ENCODE data around the gene PRKRIP1. TPM values are rescaled to one million over a fixed set of nuclear protein-coding genes. Genes with fewer than 3 reads are reported as not detected.
A peak's percentile ranks its signal among the peaks of the same experiment; 100 is the strongest.

Gene PRKRIP1
- total RNA-seq, 6 experiments from 2014 or later, result 6.1 to 9.8 (median 8.9) TPM

DNA sequence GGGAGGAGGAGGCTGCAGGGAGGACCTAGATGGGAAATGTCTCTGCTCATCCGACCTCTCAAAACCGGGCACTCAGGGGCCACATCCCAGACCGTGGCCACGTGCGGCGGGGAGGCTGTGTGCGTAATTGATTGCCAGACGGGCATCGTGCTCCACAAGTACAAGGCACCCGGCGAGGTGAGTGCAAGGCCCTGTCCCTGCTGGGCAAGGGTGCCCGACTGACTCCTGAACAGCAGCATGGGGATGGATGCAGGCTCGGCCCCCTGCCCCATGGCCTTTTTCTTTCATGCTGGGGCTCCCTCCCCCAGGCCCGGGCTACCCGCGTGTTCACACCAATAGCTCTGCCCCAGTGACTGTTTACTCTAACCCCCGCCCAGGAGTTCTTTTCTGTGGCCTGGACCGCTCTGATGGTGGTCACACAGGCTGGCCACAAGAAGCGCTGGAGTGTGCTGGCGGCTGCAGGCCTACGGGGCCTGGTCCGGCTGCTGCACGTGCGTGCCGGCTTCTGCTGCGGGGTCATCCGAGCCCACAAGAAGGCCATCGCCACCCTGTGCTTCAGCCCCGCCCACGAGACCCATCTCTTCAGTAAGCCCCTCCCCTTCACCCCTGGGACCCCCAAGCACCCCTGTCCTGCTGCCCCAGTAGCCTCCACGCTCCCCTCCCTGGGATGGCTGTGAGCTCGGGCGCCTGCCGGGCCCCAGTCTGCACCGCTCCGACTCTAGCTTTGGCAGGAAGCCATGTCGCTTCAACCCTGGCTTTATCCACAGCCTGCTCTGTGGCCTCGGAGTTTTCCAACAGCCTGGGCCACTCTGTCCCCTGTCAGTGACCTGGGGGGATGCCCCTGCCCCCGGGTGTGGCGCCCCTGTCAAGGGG lies 72.6 kb downstream of the PRKRIP1 start:
- DNase-seq, result peak; percentile 42 to 81 (median 71)
- H3K27ac ChIP-seq, result peak overlapping the region in 2 of 3 donors; percentile 80 to 83
- H3K36me3 ChIP-seq, result peaks cover 0 to 12% (median 1%) of the 10 kb centered on the region in 4 donors
- TF ChIP-seq POLR2A (IDR thresholded peaks at IDR 0.05), result no peak
- TF ChIP-seq, protein P1, sequence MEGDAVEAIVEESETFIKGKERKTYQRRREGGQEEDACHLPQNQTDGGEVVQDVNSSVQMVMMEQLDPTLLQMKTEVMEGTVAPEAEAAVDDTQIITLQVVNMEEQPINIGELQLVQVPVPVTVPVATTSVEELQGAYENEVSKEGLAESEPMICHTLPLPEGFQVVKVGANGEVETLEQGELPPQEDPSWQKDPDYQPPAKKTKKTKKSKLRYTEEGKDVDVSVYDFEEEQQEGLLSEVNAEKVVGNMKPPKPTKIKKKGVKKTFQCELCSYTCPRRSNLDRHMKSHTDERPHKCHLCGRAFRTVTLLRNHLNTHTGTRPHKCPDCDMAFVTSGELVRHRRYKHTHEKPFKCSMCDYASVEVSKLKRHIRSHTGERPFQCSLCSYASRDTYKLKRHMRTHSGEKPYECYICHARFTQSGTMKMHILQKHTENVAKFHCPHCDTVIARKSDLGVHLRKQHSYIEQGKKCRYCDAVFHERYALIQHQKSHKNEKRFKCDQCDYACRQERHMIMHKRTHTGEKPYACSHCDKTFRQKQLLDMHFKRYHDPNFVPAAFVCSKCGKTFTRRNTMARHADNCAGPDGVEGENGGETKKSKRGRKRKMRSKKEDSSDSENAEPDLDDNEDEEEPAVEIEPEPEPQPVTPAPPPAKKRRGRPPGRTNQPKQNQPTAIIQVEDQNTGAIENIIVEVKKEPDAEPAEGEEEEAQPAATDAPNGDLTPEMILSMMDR (IDR thresholded peaks at IDR 0.05), result no peak
- 57% methylated on average over 10 of the region's 40 CpGs for WGBS (ENCODE audit: insufficient coverage, low coverage, low lambda C conversion rate, missing lambda C conversion rate)
- ATAC-seq, result peak in 2 of 4 donors; percentile 13 to 17
- H3K27me3 ChIP-seq, result no peaks in the 10 kb centered on the region
- intact Hi-C loops (cut with DNase I), result no loop called here
- no peak overlapping the region for H3K4me3 ChIP-seq
- peaks cover 0 to 35% (median 15%) of the 10 kb centered on the region in 4 donors for H3K4me1 ChIP-seq
- H3K9me3 ChIP-seq, result no peaks in the 10 kb centered on the region

GRCh38 chr7:102469351-102469971 lies 73.3 kb downstream of the PRKRIP1 start:
- TF ChIP-seq, protein P1 (IDR thresholded peaks at IDR 0.05), result no peak
- no peak for TF ChIP-seq POLR2A (IDR thresholded peaks at IDR 0.05)
- DNase-seq, result peak; percentile 38 to 58 (median 56)
- intact Hi-C loops (cut with DNase I), result no loop called here

GRCh38 chr7:102469972-102470825 lies 74.0 kb downstream of the PRKRIP1 start:
- H3K4me1 ChIP-seq, result peaks cover 0 to 35% (median 13%) of the 10 kb centered on the region in 4 donors
- peak overlapping the region in 2 of 3 donors; percentile 27 to 34 for H3K4me3 ChIP-seq
- no peaks in the 10 kb centered on the region for H3K9me3 ChIP-seq
- H3K27me3 ChIP-seq, result no peaks in the 10 kb centered on the region
- TF ChIP-seq POLR2A (IDR thresholded peaks at IDR 0.05), result peak; percentile 4
- TF ChIP-seq, protein P1 (IDR thresholded peaks at IDR 0.05), result peak in 1 of 4 donors; percentile 26
- intact Hi-C loops (cut with DNase I), result no loop called here
- DNase-seq (peak; percentile 89 to 95 (median 95)), ATAC-seq (peak; percentile 83 to 86 (median 86))
- H3K36me3 ChIP-seq, result peaks cover 0 to 12% (median 1%) of the 10 kb centered on the region in 4 donors
- peak overlapping the region in 2 of 3 donors; percentile 80 to 83 for H3K27ac ChIP-seq
- WGBS (ENCODE audit: insufficient coverage, low coverage, low lambda C conversion rate, missing lambda C conversion rate), result 15% methylated on average over 8 of the region's 20 CpGs

More at GRCh38 chr7:102469351-102469971, 73.3 kb downstream of the PRKRIP1 start:
- ATAC-seq, result peak; percentile 1 to 14 (median 8)
- Histone ChIP-seq H3K9me3 (no peaks in the 10 kb centered on the region), H3K27ac (peak overlapping the region in 2 of 3 donors; percentile 80 to 83), H3K36me3 (peaks cover 0 to 12% (median 1%) of the 10 kb centered on the region in 4 donors), H3K4me3 (peak overlapping the region in 2 of 3 donors; percentile 12 to 34), H3K27me3 (no peaks in the 10 kb centered on the region), H3K4me1 (peaks cover 0 to 35% (median 13%) of the 10 kb centered on the region in 4 donors)
- 47% methylated on average over 5 of the region's 24 CpGs for WGBS (ENCODE audit: insufficient coverage, low coverage, low lambda C conversion rate, missing lambda C conversion rate)

- ATAC-seq (no peak), DNase-seq (peak in 2 of 3 donors; percentile 16 to 34)
- intact Hi-C loops (cut with DNase I), result no loop called here
- Histone ChIP-seq H3K4me3 (no peak overlapping the region), H3K9me3 (no peaks in the 10 kb centered on the region), H3K36me3 (peaks cover 0 to 12% (median 1%) of the 10 kb centered on the region in 4 donors), H3K4me1 (peaks cover 0 to 35% (median 10%) of the 10 kb centered on the region in 4 donors), H3K27ac (no peak overlapping the region), H3K27me3 (no peaks in the 10 kb centered on the region)
- WGBS (ENCODE audit: insufficient coverage, low coverage, low lambda C conversion rate, missing lambda C conversion rate), result 85% methylated on average over 6 of the region's 6 CpGs
- TF ChIP-seq POLR2A (IDR thresholded peaks at IDR 0.05), result no peak
- TF ChIP-seq, protein P1 (IDR thresholded peaks at IDR 0.05), result no peak
Measured at GRCh38 chr7:102471791-102472125, 75.6 kb downstream of the PRKRIP1 start.
